GM18951 (cell line): ENCODE measurements around the gene MTHFSD.
"Not testable (repeated sequence)": the region's sequence is repeated elsewhere in the genome, so short reads cannot be mapped to it uniquely, and the experiment has no call there.

Source experiments
- POLR2A ChIP-seq: IDR thresholded peaks from 4 replicates; pipeline ENCODE4 v1.6.1; 2011; ENCODE audit warnings: mild to moderate bottlenecking; ENCODE audit not compliant: insufficient read length, insufficient read depth; ENCODE audit errors: extremely low read depth
- in situ Hi-C: fragments of 300-500 bp; cut with MboI; formaldehyde crosslinking; loops from one replicate; pipeline ENCODE4 v1.12.0; 2022; ENCODE audit warnings: low sequenced_read_pairs, mixed read lengths, inconsistent platforms; ENCODE audit not compliant: unreplicated experiment

MTHFSD gene

DNA sequence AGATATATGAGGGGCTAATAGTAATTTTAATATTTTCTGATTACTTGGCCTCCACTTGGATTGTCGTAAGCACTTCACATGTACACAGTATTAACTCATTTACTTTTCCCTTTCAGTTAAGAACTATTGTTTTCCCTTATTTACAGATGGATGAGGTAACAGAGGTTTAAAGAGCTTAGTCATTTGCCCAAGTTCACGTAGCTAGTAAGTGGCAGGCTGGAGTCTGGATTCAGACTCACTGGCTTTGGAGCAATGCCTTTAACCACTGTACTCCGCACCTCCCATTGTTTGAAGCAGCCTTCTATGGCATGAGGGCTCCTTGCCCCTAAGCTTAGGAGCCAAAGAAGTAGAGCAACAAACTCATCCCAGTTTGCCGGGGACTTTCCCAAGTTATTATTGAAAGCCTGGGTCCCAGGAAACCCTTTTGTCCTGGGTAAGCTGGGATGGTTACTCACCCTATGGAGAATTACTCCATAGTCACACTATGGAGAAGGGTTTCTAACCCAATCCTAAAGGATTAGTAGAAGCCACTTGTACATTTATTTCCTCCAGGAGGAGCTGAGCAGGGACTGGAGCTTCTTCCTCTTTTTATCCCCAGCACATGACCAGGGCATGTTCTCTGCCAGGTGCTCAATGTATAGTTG lies 35.6 kb upstream of the MTHFSD start:
- in situ Hi-C loops = no loop called here
- no peak for TF ChIP-seq POLR2A

- in situ Hi-C loops = not testable (repeated sequence)
Observed at GRCh38 chr16:86587955-86588354, 32.9 kb upstream of the MTHFSD start.

DNA sequence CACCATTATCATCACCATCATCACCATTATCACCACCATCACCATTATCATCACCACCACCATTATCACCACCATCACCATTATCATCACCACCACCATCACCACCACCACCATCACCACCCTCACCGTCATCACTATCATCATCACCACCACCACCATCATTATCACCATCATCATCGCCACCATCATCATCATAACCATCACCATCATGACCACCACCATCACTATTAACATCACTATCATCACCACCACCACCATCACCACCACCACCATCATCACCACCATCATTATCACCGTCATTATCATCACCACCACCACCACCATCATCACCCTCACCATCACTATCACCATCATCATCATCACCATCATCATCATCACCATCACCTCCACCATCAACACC lies 32.5 kb upstream of the MTHFSD start:
- in situ Hi-C loops = no loop called here
- TF ChIP-seq POLR2A = no peak

- TF ChIP-seq POLR2A = no peak
- in situ Hi-C loops = no loop called here
Observed at GRCh38 chr16:86585821-86586611, 31.0 kb upstream of the MTHFSD start.

DNA sequence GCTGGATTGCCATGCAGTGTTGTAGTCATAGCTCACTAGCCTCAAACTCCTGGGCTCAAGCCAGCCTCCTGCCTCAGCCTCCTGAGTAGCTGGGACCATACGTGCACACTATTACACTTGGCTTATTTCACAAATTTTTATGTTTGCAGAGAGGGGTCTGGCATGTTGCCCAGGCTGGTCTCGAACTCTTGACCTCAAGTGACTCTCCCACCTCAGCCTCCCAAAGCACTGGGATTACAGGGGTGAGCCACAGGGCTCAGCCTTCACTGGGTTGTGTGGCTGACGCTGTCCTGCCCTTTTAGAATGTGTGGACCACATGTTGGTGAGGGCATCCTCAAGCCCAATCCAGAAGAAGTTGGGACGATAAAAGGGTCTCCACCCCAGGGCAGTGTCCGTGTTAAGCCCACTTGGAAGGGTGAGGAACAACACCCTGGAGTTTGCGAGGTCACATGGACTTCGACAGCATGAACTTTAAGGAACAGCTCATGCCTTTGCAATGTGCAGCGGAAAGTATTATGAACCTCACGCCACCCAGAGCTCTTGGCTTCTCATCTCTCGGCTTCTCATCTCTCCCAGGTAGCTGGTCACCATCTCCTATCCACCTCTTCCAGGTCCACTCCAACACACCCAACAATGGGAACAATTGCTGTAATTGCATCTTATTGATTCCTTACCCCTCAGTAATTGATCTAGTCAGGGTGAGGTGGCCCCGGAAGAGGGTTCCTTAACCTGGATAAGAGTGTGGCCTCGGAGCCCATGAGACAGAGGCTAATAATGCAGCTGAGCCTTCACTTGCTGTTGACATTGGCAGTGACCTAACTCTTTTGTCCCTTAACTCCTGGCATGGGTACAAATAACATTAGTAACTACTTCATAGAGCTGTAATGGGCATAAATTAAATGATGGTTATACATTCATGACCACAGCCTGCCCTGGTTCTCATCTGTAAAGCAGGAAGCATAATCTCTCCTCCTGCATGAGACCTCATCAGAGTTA lies 30.0 kb upstream of the MTHFSD start:
- TF ChIP-seq POLR2A = no peak
- in situ Hi-C loops = no loop called here

GRCh38 chr16:86584071-86584685 lies 29.1 kb upstream of the MTHFSD start:
- no peak for TF ChIP-seq POLR2A
- in situ Hi-C loops = no loop called here

- TF ChIP-seq POLR2A = no peak
- in situ Hi-C loops = no loop called here
Observed at GRCh38 chr16:86581458-86581857, 26.4 kb upstream of the MTHFSD start.

GRCh38 chr16:86580791-86581170 lies 25.7 kb upstream of the MTHFSD start:
- in situ Hi-C loops = no loop called here
- TF ChIP-seq POLR2A = no peak

DNA sequence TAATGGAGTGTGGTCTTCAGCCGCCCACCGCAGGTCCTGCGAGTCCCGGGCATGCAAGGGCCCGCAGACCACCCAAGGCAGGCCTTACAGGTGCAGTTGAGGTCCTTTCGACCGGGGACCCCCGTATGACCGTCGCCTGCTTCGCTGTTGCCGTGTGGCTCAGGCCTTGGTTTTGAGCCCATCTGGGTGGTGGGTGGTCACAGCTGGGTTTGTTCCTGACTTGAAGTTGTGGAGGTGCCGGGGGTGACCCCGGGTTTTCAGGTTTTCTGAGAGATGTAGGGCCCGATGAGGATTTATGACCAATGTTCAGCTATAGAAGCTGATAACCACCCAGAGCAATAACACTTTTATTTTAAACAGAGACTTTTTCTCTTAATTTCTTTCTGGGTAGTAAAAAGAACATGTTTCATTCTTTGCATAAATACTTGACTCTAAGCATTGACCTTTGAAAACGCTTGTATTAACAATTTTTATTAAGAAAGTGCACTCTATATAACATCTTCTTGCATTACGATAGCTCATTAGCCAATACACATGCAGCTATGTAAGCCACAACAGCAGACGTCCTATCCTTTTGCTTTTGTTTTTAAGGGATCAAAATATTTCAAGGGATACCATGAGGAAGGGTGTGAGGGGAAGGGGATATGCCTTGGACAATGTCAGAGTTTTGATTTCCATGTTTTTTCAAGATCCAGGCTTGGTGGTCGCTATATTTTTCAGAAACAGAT lies 25.2 kb upstream of the MTHFSD start:
- no peak for TF ChIP-seq POLR2A
- in situ Hi-C loops = no loop called here

GRCh38 chr16:86579268-86580062 lies 24.4 kb upstream of the MTHFSD start:
- TF ChIP-seq POLR2A = no peak
- in situ Hi-C loops = no loop called here

GRCh38 chr16:86578611-86579267 lies 23.7 kb upstream of the MTHFSD start:
- no peak for TF ChIP-seq POLR2A

More at GRCh38 chr16:86578611-86579267, 23.7 kb upstream of the MTHFSD start:
- in situ Hi-C loops = no loop called here
